Femur (tissue), 1 donor: ENCODE data around the gene KCNQ1.

Source experiments
- DNase-seq: peaks from one replicate; pipeline ENCODE4 v3.0.0-alpha.2; 2017

Gene KCNQ1

GRCh38 chr11:2804189-2804588 is 359.4 kb downstream of the KCNQ1 start:
- peak; percentile 4 for DNase-seq

- peak; percentile 45 for DNase-seq
These were observed 360.0 kb downstream of the KCNQ1 start for GRCh38 chr11:2804701-2805387.

GRCh38 chr11:2805388-2806056 is 360.7 kb downstream of the KCNQ1 start:
- DNase-seq = peak; percentile 10

GRCh38 chr11:2806351-2807024 is 361.7 kb downstream of the KCNQ1 start:
- peak; percentile 19 for DNase-seq

- peak; percentile 87 for DNase-seq
These were observed 362.3 kb downstream of the KCNQ1 start for GRCh38 chr11:2807025-2807681.

GRCh38 chr11:2807801-2808241 is 363.0 kb downstream of the KCNQ1 start:
- peak; percentile 36 for DNase-seq

- peak; percentile 21 for DNase-seq
These were observed 364.3 kb downstream of the KCNQ1 start for GRCh38 chr11:2808850-2809846.

GRCh38 chr11:2809854-2810253 is 365.0 kb downstream of the KCNQ1 start:
- DNase-seq = no peak

- DNase-seq = no peak
These were observed 365.8 kb downstream of the KCNQ1 start for GRCh38 chr11:2810411-2811205.

- no peak for DNase-seq
These were observed 366.6 kb downstream of the KCNQ1 start for GRCh38 chr11:2811206-2812091.

GRCh38 chr11:2812371-2812991 is 367.7 kb downstream of the KCNQ1 start:
- peak; percentile 80 for DNase-seq

- peak; percentile 67 for DNase-seq
These were observed 368.5 kb downstream of the KCNQ1 start for GRCh38 chr11:2813141-2813908.

GRCh38 chr11:2813968-2814367 is 369.2 kb downstream of the KCNQ1 start:
- DNase-seq = no peak

GRCh38 chr11:2814751-2815150 is 369.9 kb downstream of the KCNQ1 start:
- DNase-seq = no peak

GRCh38 chr11:2815762-2816496 is 371.1 kb downstream of the KCNQ1 start:
- DNase-seq = no peak

- no peak for DNase-seq
These were observed 371.7 kb downstream of the KCNQ1 start for GRCh38 chr11:2816523-2816922.

- peak; percentile 81 for DNase-seq
These were observed 372.2 kb downstream of the KCNQ1 start for GRCh38 chr11:2816941-2817421.

GRCh38 chr11:2817431-2817830 is 372.6 kb downstream of the KCNQ1 start:
- no peak for DNase-seq
